Measurements from ENCODE around the gene NSD2.

NSD2 gene

GRCh38 chr4:1874201-1874600, 3.0 kb downstream of the NSD2 start:
- Histone ChIP-seq H3K27me3 (replicated peaks; ENCODE audit: control insufficient read depth, insufficient read depth, low read length, poor library complexity, severe bottlenecking) (no peaks in the 10 kb centered on the region), H3K27ac (ENCODE audit: insufficient read depth, low read length, poor library complexity, severe bottlenecking) (no peak overlapping the region), H3K9me3 (ENCODE audit: control insufficient read depth, low read length) (no peaks in the 10 kb centered on the region), H3K36me3 (ENCODE audit: control insufficient read depth, insufficient read depth, low read length) (no peaks in the 10 kb centered on the region), H3K4me3 (ENCODE audit: insufficient read depth, low read depth, low read length, poor library complexity, severe bottlenecking) (no peak overlapping the region), H3K4me1 (ENCODE audit: control insufficient read depth, insufficient read depth, low read length, poor library complexity, severe bottlenecking) (peaks cover 18% of the 10 kb centered on the region)
- no peak for DNase-seq

DNA sequence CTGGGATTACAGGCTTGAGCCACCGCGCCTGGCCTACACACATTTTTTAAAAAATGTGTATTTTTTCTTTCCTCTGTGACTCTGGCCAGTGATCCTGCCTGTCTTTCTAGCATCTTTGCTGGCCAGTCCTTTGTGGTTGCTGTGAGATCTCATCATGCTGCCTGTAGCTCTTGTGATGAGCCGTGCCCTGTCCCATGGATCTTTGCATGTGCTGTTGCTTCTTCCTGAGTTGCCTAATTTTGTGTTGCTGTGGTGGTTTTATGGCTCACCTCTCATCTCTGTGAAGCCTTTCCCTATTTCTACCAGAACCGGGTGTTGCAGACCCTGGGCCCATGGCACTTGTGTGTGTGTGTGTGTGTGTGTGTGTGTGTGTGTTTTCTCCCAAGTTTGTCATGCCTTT, 8.3 kb downstream of the NSD2 start:
- H3K9me3 ChIP-seq (ENCODE audit: control insufficient read depth, low read length), result no peaks in the 10 kb centered on the region
- H3K4me3 ChIP-seq (ENCODE audit: insufficient read depth, low read depth, low read length, poor library complexity, severe bottlenecking), result no peak overlapping the region
- H3K27ac ChIP-seq (ENCODE audit: insufficient read depth, low read length, poor library complexity, severe bottlenecking), result no peak overlapping the region
- H3K36me3 ChIP-seq (ENCODE audit: control insufficient read depth, insufficient read depth, low read length), result no peaks in the 10 kb centered on the region
- DNase-seq, result no peak
- H3K27me3 ChIP-seq (replicated peaks; ENCODE audit: control insufficient read depth, insufficient read depth, low read length, poor library complexity, severe bottlenecking), result no peaks in the 10 kb centered on the region
- H3K4me1 ChIP-seq (ENCODE audit: control insufficient read depth, insufficient read depth, low read length, poor library complexity, severe bottlenecking), result no peaks in the 10 kb centered on the region

- H3K27ac ChIP-seq (ENCODE audit: insufficient read depth, low read length, poor library complexity, severe bottlenecking), result no peak overlapping the region
- no peaks in the 10 kb centered on the region for H3K27me3 ChIP-seq (replicated peaks; ENCODE audit: control insufficient read depth, insufficient read depth, low read length, poor library complexity, severe bottlenecking)
- H3K4me3 ChIP-seq (ENCODE audit: insufficient read depth, low read depth, low read length, poor library complexity, severe bottlenecking), result no peak overlapping the region
- no peaks in the 10 kb centered on the region for H3K9me3 ChIP-seq (ENCODE audit: control insufficient read depth, low read length)
- no peaks in the 10 kb centered on the region for H3K36me3 ChIP-seq (ENCODE audit: control insufficient read depth, insufficient read depth, low read length)
- DNase-seq, result no peak
- no peaks in the 10 kb centered on the region for H3K4me1 ChIP-seq (ENCODE audit: control insufficient read depth, insufficient read depth, low read length, poor library complexity, severe bottlenecking)
Measured at GRCh38 chr4:1880332-1880731, 9.1 kb downstream of the NSD2 start.

DNA sequence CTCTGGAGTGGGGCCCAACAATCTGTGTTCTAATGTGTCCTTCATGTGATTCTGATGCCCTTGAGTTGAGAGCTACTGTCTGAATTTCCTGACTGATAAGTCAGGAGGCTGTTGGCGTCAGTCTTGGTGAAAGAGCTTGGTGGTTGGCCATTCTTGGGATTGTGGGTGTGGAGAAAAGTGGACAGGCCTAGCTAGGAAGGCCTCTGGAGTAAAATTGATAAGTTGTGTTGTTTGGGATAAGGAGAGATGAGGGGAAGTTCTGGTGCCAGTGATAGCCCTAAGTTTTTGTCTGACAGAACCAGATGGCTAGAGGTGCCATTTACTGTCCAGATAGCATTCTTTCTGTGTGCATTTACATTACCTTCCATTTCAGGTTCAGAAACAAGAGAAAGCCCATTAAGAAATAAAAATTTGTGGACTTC, 11.7 kb downstream of the NSD2 start:
- no peak overlapping the region for H3K27ac ChIP-seq (ENCODE audit: insufficient read depth, low read length, poor library complexity, severe bottlenecking)
- no peaks in the 10 kb centered on the region for H3K9me3 ChIP-seq (ENCODE audit: control insufficient read depth, low read length)
- no peak for DNase-seq
- H3K27me3 ChIP-seq (replicated peaks; ENCODE audit: control insufficient read depth, insufficient read depth, low read length, poor library complexity, severe bottlenecking), result no peaks in the 10 kb centered on the region
- no peak overlapping the region for H3K4me3 ChIP-seq (ENCODE audit: insufficient read depth, low read depth, low read length, poor library complexity, severe bottlenecking)
- no peaks in the 10 kb centered on the region for H3K4me1 ChIP-seq (ENCODE audit: control insufficient read depth, insufficient read depth, low read length, poor library complexity, severe bottlenecking)
- no peaks in the 10 kb centered on the region for H3K36me3 ChIP-seq (ENCODE audit: control insufficient read depth, insufficient read depth, low read length)

- no peaks in the 10 kb centered on the region for H3K4me1 ChIP-seq (ENCODE audit: control insufficient read depth, insufficient read depth, low read length, poor library complexity, severe bottlenecking)
- DNase-seq, result no peak
- H3K4me3 ChIP-seq (ENCODE audit: insufficient read depth, low read depth, low read length, poor library complexity, severe bottlenecking), result no peak overlapping the region
- no peak overlapping the region for H3K27ac ChIP-seq (ENCODE audit: insufficient read depth, low read length, poor library complexity, severe bottlenecking)
- no peaks in the 10 kb centered on the region for H3K27me3 ChIP-seq (replicated peaks; ENCODE audit: control insufficient read depth, insufficient read depth, low read length, poor library complexity, severe bottlenecking)
- H3K36me3 ChIP-seq (ENCODE audit: control insufficient read depth, insufficient read depth, low read length), result no peaks in the 10 kb centered on the region
- no peaks in the 10 kb centered on the region for H3K9me3 ChIP-seq (ENCODE audit: control insufficient read depth, low read length)
Measured at GRCh38 chr4:1883583-1883982, 12.4 kb downstream of the NSD2 start.

GRCh38 chr4:1885414-1885813, 14.2 kb downstream of the NSD2 start:
- DNase-seq, result no peak
- Histone ChIP-seq H3K27me3 (replicated peaks; ENCODE audit: control insufficient read depth, insufficient read depth, low read length, poor library complexity, severe bottlenecking) (no peaks in the 10 kb centered on the region), H3K4me1 (ENCODE audit: control insufficient read depth, insufficient read depth, low read length, poor library complexity, severe bottlenecking) (no peaks in the 10 kb centered on the region), H3K27ac (ENCODE audit: insufficient read depth, low read length, poor library complexity, severe bottlenecking) (no peak overlapping the region), H3K4me3 (ENCODE audit: insufficient read depth, low read depth, low read length, poor library complexity, severe bottlenecking) (no peak overlapping the region), H3K9me3 (ENCODE audit: control insufficient read depth, low read length) (no peaks in the 10 kb centered on the region), H3K36me3 (ENCODE audit: control insufficient read depth, insufficient read depth, low read length) (no peaks in the 10 kb centered on the region)

GRCh38 chr4:1887052-1887451, 15.9 kb downstream of the NSD2 start:
- H3K27me3 ChIP-seq (replicated peaks; ENCODE audit: control insufficient read depth, insufficient read depth, low read length, poor library complexity, severe bottlenecking), result no peaks in the 10 kb centered on the region
- H3K27ac ChIP-seq (ENCODE audit: insufficient read depth, low read length, poor library complexity, severe bottlenecking), result no peak overlapping the region
- no peaks in the 10 kb centered on the region for H3K4me1 ChIP-seq (ENCODE audit: control insufficient read depth, insufficient read depth, low read length, poor library complexity, severe bottlenecking)
- no peaks in the 10 kb centered on the region for H3K9me3 ChIP-seq (ENCODE audit: control insufficient read depth, low read length)
- H3K36me3 ChIP-seq (ENCODE audit: control insufficient read depth, insufficient read depth, low read length), result no peaks in the 10 kb centered on the region
- no peak for DNase-seq
- H3K4me3 ChIP-seq (ENCODE audit: insufficient read depth, low read depth, low read length, poor library complexity, severe bottlenecking), result no peak overlapping the region

- H3K4me3 ChIP-seq (ENCODE audit: insufficient read depth, low read depth, low read length, poor library complexity, severe bottlenecking), result no peak overlapping the region
- no peaks in the 10 kb centered on the region for H3K36me3 ChIP-seq (ENCODE audit: control insufficient read depth, insufficient read depth, low read length)
- H3K4me1 ChIP-seq (ENCODE audit: control insufficient read depth, insufficient read depth, low read length, poor library complexity, severe bottlenecking), result no peaks in the 10 kb centered on the region
- no peaks in the 10 kb centered on the region for H3K27me3 ChIP-seq (replicated peaks; ENCODE audit: control insufficient read depth, insufficient read depth, low read length, poor library complexity, severe bottlenecking)
- H3K27ac ChIP-seq (ENCODE audit: insufficient read depth, low read length, poor library complexity, severe bottlenecking), result no peak overlapping the region
- no peak for DNase-seq
- H3K9me3 ChIP-seq (ENCODE audit: control insufficient read depth, low read length), result no peaks in the 10 kb centered on the region
Measured at GRCh38 chr4:1890979-1891570, 19.9 kb downstream of the NSD2 start.

- no peak overlapping the region for H3K27ac ChIP-seq (ENCODE audit: insufficient read depth, low read length, poor library complexity, severe bottlenecking)
- no peaks in the 10 kb centered on the region for H3K27me3 ChIP-seq (replicated peaks; ENCODE audit: control insufficient read depth, insufficient read depth, low read length, poor library complexity, severe bottlenecking)
- H3K4me1 ChIP-seq (ENCODE audit: control insufficient read depth, insufficient read depth, low read length, poor library complexity, severe bottlenecking), result peaks cover 5% of the 10 kb centered on the region
- DNase-seq, result no peak
- peaks cover 7% of the 10 kb centered on the region for H3K36me3 ChIP-seq (ENCODE audit: control insufficient read depth, insufficient read depth, low read length)
- no peak overlapping the region for H3K4me3 ChIP-seq (ENCODE audit: insufficient read depth, low read depth, low read length, poor library complexity, severe bottlenecking)
- no peaks in the 10 kb centered on the region for H3K9me3 ChIP-seq (ENCODE audit: control insufficient read depth, low read length)
Measured at GRCh38 chr4:1895971-1896657, 24.9 kb downstream of the NSD2 start.

GRCh38 chr4:1896658-1896991, 25.4 kb downstream of the NSD2 start:
- no peaks in the 10 kb centered on the region for H3K27me3 ChIP-seq (replicated peaks; ENCODE audit: control insufficient read depth, insufficient read depth, low read length, poor library complexity, severe bottlenecking)
- H3K4me1 ChIP-seq (ENCODE audit: control insufficient read depth, insufficient read depth, low read length, poor library complexity, severe bottlenecking), result peaks cover 5% of the 10 kb centered on the region
- no peak for DNase-seq
- no peak overlapping the region for H3K27ac ChIP-seq (ENCODE audit: insufficient read depth, low read length, poor library complexity, severe bottlenecking)
- no peaks in the 10 kb centered on the region for H3K9me3 ChIP-seq (ENCODE audit: control insufficient read depth, low read length)
- no peak overlapping the region for H3K4me3 ChIP-seq (ENCODE audit: insufficient read depth, low read depth, low read length, poor library complexity, severe bottlenecking)
- H3K36me3 ChIP-seq (ENCODE audit: control insufficient read depth, insufficient read depth, low read length), result peaks cover 7% of the 10 kb centered on the region
